Liver (tissue), 9 donors: ENCODE results near the gene ADTRP. TPM values are rescaled to one million over a fixed set of nuclear protein-coding genes. Genes with fewer than 3 reads are reported as not detected.
A peak's percentile ranks its signal among the peaks of the same experiment; 100 is the strongest.

Experiments
- DNase-seq: peaks from one replicate; pipeline ENCODE4 v3.0.0-alpha.2; 2017; ENCODE audit warnings: low spot score
- H3K27ac ChIP-seq, 2 donors: one replicate each; pipeline ENCODE4 v1.7.0; 2013; ENCODE audit warnings: inconsistent platforms in 2 of 2, low read length in 2 of 2, control low read depth in 1 of 2, low read depth in 1 of 2, mild to moderate bottlenecking in 1 of 2
- H3K27me3 ChIP-seq, 4 donors: one replicate each; pipeline versions ENCODE4 v1.6.1 to v1.7.0; 2013; ENCODE audit warnings: low read length in 3 of 4, inconsistent platforms in 1 of 4, mild to moderate bottlenecking in 1 of 4, moderate library complexity in 1 of 4; ENCODE audit not compliant: control insufficient read depth in 4 of 4, insufficient read depth in 4 of 4
- H3K36me3 ChIP-seq, 4 donors: one replicate each; pipeline versions ENCODE4 v1.6.1 to v1.7.0; 2013; ENCODE audit warnings: low read length in 3 of 4, mild to moderate bottlenecking in 3 of 4, low read depth in 1 of 4, moderate library complexity in 1 of 4; ENCODE audit not compliant: control insufficient read depth in 4 of 4, insufficient read depth in 3 of 4
- H3K4me1 ChIP-seq, 4 donors: one replicate each; pipeline versions ENCODE4 v1.6.1 to v1.7.0; 2013; ENCODE audit warnings: low read length in 3 of 4, mild to moderate bottlenecking in 3 of 4, moderate library complexity in 1 of 4; ENCODE audit not compliant: control insufficient read depth in 4 of 4, insufficient read depth in 4 of 4
- H3K4me3 ChIP-seq, 3 donors: one replicate each; pipeline versions ENCODE4 v1.6.1 to v1.7.0; 2013; ENCODE audit warnings: low read length in 3 of 3, control low read depth in 1 of 3, low read depth in 1 of 3, mild to moderate bottlenecking in 1 of 3
- H3K9ac ChIP-seq, 2 donors: one replicate each; pipeline ENCODE4 v1.7.0; 2013; ENCODE audit warnings: low read length in 2 of 2, mild to moderate bottlenecking in 2 of 2, moderate library complexity in 2 of 2, control low read depth in 1 of 2, low read depth in 1 of 2
- H3K9me3 ChIP-seq, 4 donors: one replicate each; pipeline versions ENCODE4 v1.6.1 to v1.7.0; 2013; ENCODE audit warnings: low read length in 3 of 4; ENCODE audit not compliant: control insufficient read depth in 4 of 4
- FOXA1 ChIP-seq: IDR thresholded peaks from 2 replicates; pipeline ENCODE4 v1.6.1; 2016; ENCODE audit warnings: antibody characterized with exemption
- GABPA ChIP-seq, 2 donors: IDR thresholded peaks in 1 of 2; conservative IDR thresholded peaks in 1 of 2; 2 replicates each; pipeline ENCODE4 v1.6.1; 2016; ENCODE audit warnings: antibody characterized with exemption in 2 of 2, mild to moderate bottlenecking in 1 of 2, moderate library complexity in 1 of 2
- NR2F2 ChIP-seq: IDR thresholded peaks from 2 replicates; pipeline ENCODE4 v1.6.1; 2016; ENCODE audit warnings: antibody characterized with exemption
- RAD21 ChIP-seq, 2 donors: IDR thresholded peaks; 2 replicates each; pipeline ENCODE4 v1.6.1; 2016; ENCODE audit warnings: antibody characterized with exemption in 2 of 2, mild to moderate bottlenecking in 2 of 2
- RXRA ChIP-seq, 2 donors: IDR thresholded peaks; 2 replicates each; pipeline ENCODE4 v1.6.1; 2017 to 2018; ENCODE audit warnings: antibody characterized with exemption in 2 of 2, mild to moderate bottlenecking in 1 of 2
- YY1 ChIP-seq: IDR thresholded peaks from 2 replicates; pipeline ENCODE4 v1.6.1; 2016; ENCODE audit warnings: antibody characterized with exemption, mild to moderate bottlenecking
- WGBS: extraction: QIAGEN DNeasy Blood & Tissue Kit; methylation state at CpG from one replicate; pipeline ENCODE4 v1.1.7; 2013; 5-methylcytosine and 5-hydroxymethylcytosine counted together
- polyA plus RNA-seq, 2 donors: library from polyadenylated mRNA; stranded (reverse) in 1 of 2; unstranded in 1 of 2; fragments of 200-250 nt in 1 of 2; fragments of >200 nt in 1 of 2; fragmentation: Nextera tagmentation in 1 of 2; extraction: Ambion mirVana in 1 of 2; gene quantifications; one replicate each; pipeline versions ENCODE4 v1.2.1 to v1.2.3, GENCODE V29; 2013 to 2015
- total RNA-seq, 2 donors: library from RNA; depleted of rRNA; stranded (reverse); fragments of >200 nt; gene quantifications; one replicate each; pipeline ENCODE4 v1.2.3, GENCODE V29; 2014
- TF ChIP-seq, protein P1 (sequence below): IDR thresholded peaks from 2 replicates; pipeline ENCODE4 v1.6.1; 2016; ENCODE audit warnings: antibody characterized with exemption
- TF ChIP-seq, protein P2 (sequence below): IDR thresholded peaks from 2 replicates; pipeline ENCODE4 v1.6.1; 2016; ENCODE audit warnings: antibody characterized with exemption
- TF ChIP-seq, protein P3 (sequence below): IDR thresholded peaks from 2 replicates; pipeline ENCODE4 v1.6.1; 2016; ENCODE audit warnings: antibody characterized with exemption, mild to moderate bottlenecking
- donor health status: healthy.
- donor health status: healthy.
- donor health status: healthy.
- donor health status: healthy.
- donor health status: healthy.

Gene ADTRP
- total and polyA plus RNA-seq, 4 donors: 0.21 to 2.0 (median 0.50) TPM; not detected in 1

DNA sequence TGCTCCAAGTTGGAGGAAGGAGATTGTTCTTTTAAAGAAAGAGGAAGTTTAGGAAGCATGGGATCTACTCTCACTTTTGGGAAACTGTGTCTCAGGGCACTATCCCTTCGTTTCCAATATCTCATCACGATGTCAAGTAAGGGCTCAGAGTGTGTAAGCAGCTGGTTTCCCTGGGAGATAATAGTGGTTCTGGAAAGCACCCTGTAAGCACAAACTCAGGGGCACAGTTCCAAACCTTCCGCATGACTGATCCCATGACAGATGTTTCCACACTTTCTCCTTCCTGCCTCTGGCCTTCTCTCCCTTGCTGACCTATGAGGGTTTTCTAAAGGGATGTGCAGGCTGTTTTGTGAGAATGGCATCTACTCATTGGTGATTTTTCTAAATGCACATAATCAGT, 33.9 kb downstream of the ADTRP start:
- no peaks in the 10 kb centered on the region for H3K9me3 ChIP-seq
- H3K4me3 ChIP-seq: no peak overlapping the region
- 67% methylated on average over 3 of the region's 3 CpGs for WGBS
- no peak for TF ChIP-seq RXRA (IDR thresholded peaks at IDR 0.05)
- TF ChIP-seq NR2F2: peak; percentile 31
- TF ChIP-seq RAD21 (IDR thresholded peaks at IDR 0.05): peak in 1 of 2 donors; percentile 3
- no peaks in the 10 kb centered on the region for H3K27me3 ChIP-seq
- H3K27ac ChIP-seq: peak overlapping the region; percentile 8 to 12
- no peak overlapping the region for H3K9ac ChIP-seq
- peaks cover 0 to under 1% (median 0%) of the 10 kb centered on the region in 4 donors for H3K4me1 ChIP-seq
- DNase-seq: no peak
- H3K36me3 ChIP-seq: no peaks in the 10 kb centered on the region

DNA sequence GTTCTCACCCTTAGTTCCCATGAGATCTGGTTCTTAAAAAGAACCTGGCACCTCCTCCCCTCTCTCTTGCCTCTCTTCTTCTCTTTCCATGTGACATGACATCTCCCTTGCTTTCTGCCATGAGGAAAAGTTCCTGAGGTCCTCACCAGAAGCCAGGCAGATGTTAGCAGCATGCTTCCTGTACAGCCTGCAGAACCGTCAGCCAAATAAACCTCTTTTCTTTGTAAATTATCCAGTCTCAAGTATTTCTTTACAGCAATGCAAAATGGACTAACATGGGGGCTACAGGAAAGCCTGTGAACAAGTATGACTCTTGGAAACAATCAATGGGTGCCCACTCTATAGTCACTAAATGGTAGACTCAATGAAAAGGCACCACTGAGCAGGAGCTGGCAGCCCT, 34.5 kb downstream of the ADTRP start:
- H3K4me1 ChIP-seq: no peaks in the 10 kb centered on the region
- H3K36me3 ChIP-seq: no peaks in the 10 kb centered on the region
- peak overlapping the region; percentile 8 to 12 for H3K27ac ChIP-seq
- no peak overlapping the region for H3K4me3 ChIP-seq
- H3K27me3 ChIP-seq: no peaks in the 10 kb centered on the region
- TF ChIP-seq, protein P1, sequence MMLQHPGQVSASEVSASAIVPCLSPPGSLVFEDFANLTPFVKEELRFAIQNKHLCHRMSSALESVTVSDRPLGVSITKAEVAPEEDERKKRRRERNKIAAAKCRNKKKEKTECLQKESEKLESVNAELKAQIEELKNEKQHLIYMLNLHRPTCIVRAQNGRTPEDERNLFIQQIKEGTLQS: no peak
- TF ChIP-seq RAD21 (IDR thresholded peaks at IDR 0.05): no peak
- no peak overlapping the region for H3K9ac ChIP-seq
- WGBS: 92% methylated on average over 1 of the region's 1 CpG
- H3K9me3 ChIP-seq: no peaks in the 10 kb centered on the region
- no peak for DNase-seq

DNA sequence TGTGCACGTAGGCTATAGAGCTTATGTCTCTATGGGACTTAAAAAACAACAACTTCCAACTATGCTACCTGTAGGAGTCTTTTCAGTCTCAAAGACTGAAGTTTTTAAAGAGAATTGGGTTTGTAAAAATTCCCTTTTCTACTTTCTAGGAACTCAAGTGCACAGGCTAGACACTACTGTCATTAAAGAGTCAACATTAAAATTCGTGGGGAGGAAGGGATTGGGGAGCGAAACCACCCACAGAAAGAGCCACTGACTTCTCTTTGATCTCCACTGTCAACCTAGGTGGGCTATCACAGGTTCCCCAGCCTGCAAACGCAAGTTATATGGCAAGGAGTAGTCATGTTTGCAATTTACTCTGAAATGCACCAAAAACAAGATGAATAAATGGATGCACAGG, 37.7 kb downstream of the ADTRP start:
- H3K9ac ChIP-seq: no peak overlapping the region
- H3K4me1 ChIP-seq: no peaks in the 10 kb centered on the region
- 71% methylated on average over 4 of the region's 4 CpGs for WGBS
- H3K27me3 ChIP-seq: no peaks in the 10 kb centered on the region
- no peak overlapping the region for H3K27ac ChIP-seq
- no peak overlapping the region for H3K4me3 ChIP-seq
- H3K36me3 ChIP-seq: no peaks in the 10 kb centered on the region
- TF ChIP-seq, protein P1: no peak
- TF ChIP-seq FOXA1 (no peak), RXRA (IDR thresholded peaks at IDR 0.05) (no peak), GABPA (IDR thresholded peaks at IDR 0.05 in 1 of 2, conservative IDR thresholded peaks at IDR 0.05 in 1 of 2) (no peak), YY1 (no peak)
- TF ChIP-seq, protein P2, sequence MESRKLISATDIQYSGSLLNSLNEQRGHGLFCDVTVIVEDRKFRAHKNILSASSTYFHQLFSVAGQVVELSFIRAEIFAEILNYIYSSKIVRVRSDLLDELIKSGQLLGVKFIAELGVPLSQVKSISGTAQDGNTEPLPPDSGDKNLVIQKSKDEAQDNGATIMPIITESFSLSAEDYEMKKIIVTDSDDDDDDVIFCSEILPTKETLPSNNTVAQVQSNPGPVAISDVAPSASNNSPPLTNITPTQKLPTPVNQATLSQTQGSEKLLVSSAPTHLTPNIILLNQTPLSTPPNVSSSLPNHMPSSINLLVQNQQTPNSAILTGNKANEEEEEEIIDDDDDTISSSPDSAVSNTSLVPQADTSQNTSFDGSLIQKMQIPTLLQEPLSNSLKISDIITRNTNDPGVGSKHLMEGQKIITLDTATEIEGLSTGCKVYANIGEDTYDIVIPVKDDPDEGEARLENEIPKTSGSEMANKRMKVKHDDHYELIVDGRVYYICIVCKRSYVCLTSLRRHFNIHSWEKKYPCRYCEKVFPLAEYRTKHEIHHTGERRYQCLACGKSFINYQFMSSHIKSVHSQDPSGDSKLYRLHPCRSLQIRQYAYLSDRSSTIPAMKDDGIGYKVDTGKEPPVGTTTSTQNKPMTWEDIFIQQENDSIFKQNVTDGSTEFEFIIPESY: no peak
- TF ChIP-seq, protein P3, sequence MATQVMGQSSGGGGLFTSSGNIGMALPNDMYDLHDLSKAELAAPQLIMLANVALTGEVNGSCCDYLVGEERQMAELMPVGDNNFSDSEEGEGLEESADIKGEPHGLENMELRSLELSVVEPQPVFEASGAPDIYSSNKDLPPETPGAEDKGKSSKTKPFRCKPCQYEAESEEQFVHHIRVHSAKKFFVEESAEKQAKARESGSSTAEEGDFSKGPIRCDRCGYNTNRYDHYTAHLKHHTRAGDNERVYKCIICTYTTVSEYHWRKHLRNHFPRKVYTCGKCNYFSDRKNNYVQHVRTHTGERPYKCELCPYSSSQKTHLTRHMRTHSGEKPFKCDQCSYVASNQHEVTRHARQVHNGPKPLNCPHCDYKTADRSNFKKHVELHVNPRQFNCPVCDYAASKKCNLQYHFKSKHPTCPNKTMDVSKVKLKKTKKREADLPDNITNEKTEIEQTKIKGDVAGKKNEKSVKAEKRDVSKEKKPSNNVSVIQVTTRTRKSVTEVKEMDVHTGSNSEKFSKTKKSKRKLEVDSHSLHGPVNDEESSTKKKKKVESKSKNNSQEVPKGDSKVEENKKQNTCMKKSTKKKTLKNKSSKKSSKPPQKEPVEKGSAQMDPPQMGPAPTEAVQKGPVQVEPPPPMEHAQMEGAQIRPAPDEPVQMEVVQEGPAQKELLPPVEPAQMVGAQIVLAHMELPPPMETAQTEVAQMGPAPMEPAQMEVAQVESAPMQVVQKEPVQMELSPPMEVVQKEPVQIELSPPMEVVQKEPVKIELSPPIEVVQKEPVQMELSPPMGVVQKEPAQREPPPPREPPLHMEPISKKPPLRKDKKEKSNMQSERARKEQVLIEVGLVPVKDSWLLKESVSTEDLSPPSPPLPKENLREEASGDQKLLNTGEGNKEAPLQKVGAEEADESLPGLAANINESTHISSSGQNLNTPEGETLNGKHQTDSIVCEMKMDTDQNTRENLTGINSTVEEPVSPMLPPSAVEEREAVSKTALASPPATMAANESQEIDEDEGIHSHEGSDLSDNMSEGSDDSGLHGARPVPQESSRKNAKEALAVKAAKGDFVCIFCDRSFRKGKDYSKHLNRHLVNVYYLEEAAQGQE: no peak
- no peaks in the 10 kb centered on the region for H3K9me3 ChIP-seq
- no peak for DNase-seq
